Measurements from ENCODE around the gene C16orf96. TPM values are rescaled to one million over a fixed set of nuclear protein-coding genes. Genes with fewer than 3 reads are reported as not detected.

The C16orf96 gene
- total and polyA plus RNA-seq, 7 donors, result 0.04 to 0.32 (median 0.06) TPM; not detected in 3

DNA sequence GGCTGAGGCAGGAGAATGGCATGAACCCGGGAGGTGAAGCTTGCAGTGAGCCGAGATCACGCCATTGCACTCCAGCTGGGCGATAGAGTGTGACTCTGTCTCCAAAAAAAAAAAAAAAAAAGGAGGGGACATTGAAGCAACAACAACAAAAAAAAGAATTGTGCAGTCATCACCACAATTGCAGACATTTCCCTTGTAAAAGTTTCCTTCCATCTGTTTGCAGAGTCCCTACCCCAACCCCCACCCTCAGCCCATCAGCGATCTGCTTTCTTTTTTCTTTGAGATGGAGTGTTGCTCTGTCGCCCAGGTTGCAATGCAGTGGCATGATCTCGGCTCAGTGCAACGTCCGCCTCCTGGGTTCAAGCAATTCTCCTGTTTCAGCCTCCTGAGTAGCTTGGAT lies 72.1 kb downstream of the C16orf96 start:
- intact Hi-C loops (cut with DNase I), result no loop called here
- ATAC-seq (no peak), DNase-seq (no peak)
- TF ChIP-seq, protein P1, sequence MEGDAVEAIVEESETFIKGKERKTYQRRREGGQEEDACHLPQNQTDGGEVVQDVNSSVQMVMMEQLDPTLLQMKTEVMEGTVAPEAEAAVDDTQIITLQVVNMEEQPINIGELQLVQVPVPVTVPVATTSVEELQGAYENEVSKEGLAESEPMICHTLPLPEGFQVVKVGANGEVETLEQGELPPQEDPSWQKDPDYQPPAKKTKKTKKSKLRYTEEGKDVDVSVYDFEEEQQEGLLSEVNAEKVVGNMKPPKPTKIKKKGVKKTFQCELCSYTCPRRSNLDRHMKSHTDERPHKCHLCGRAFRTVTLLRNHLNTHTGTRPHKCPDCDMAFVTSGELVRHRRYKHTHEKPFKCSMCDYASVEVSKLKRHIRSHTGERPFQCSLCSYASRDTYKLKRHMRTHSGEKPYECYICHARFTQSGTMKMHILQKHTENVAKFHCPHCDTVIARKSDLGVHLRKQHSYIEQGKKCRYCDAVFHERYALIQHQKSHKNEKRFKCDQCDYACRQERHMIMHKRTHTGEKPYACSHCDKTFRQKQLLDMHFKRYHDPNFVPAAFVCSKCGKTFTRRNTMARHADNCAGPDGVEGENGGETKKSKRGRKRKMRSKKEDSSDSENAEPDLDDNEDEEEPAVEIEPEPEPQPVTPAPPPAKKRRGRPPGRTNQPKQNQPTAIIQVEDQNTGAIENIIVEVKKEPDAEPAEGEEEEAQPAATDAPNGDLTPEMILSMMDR (IDR thresholded peaks at IDR 0.05), result no peak
- H3K9me3 ChIP-seq, result peaks cover 8% of the 10 kb centered on the region
- H3K4me1 ChIP-seq, result peaks cover 18% of the 10 kb centered on the region
- H3K36me3 ChIP-seq (ENCODE audit: insufficient read depth in 1 of 2, low read depth in 1 of 2), result peaks cover 0 to 3% of the 10 kb centered on the region in 2 donors
- WGBS, 3 donors, result 91 to 94% (median 93%) methylated on average over 9 of the region's 9 CpGs
- H3K4me3 ChIP-seq, result no peak overlapping the region
- H3K27ac ChIP-seq, result no peak overlapping the region
- no peaks in the 10 kb centered on the region for H3K27me3 ChIP-seq (ENCODE audit: insufficient read depth in 3 of 3, low read length in 2 of 3)

DNA sequence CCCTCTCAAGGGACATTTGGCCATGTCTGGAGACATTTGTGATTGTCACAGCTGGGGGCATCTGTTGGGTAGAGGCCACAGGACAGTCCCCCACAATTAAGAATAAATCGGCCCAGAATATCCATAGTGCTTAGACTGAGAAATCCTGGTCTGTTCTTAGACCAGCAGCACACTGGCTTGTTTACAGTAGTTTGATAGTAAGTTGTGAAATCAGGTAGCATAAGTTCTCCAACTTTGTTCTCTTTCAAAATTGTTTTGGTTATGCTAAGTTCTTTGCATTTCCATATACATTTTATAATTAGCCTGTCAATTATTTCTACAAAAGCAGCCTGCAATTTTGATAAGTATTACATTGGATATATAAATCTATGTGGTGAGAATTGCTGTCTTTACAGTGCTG lies 75.3 kb downstream of the C16orf96 start:
- Histone ChIP-seq H3K4me1 (peaks cover 5% of the 10 kb centered on the region), H3K27ac (no peak overlapping the region), H3K36me3 (ENCODE audit: insufficient read depth in 1 of 2, low read depth in 1 of 2) (peaks cover 3 to 15% of the 10 kb centered on the region in 2 donors), H3K27me3 (ENCODE audit: insufficient read depth in 3 of 3, low read length in 2 of 3) (no peaks in the 10 kb centered on the region), H3K9me3 (peaks cover 8% of the 10 kb centered on the region), H3K4me3 (no peak overlapping the region)
- ATAC-seq (no peak), DNase-seq (no peak)
- WGBS, 3 donors, result 93 to 97% (median 96%) methylated on average over 1 of the region's 1 CpG
- TF ChIP-seq, protein P1 (IDR thresholded peaks at IDR 0.05), result no peak
- intact Hi-C loops (cut with DNase I), result no loop called here

DNA sequence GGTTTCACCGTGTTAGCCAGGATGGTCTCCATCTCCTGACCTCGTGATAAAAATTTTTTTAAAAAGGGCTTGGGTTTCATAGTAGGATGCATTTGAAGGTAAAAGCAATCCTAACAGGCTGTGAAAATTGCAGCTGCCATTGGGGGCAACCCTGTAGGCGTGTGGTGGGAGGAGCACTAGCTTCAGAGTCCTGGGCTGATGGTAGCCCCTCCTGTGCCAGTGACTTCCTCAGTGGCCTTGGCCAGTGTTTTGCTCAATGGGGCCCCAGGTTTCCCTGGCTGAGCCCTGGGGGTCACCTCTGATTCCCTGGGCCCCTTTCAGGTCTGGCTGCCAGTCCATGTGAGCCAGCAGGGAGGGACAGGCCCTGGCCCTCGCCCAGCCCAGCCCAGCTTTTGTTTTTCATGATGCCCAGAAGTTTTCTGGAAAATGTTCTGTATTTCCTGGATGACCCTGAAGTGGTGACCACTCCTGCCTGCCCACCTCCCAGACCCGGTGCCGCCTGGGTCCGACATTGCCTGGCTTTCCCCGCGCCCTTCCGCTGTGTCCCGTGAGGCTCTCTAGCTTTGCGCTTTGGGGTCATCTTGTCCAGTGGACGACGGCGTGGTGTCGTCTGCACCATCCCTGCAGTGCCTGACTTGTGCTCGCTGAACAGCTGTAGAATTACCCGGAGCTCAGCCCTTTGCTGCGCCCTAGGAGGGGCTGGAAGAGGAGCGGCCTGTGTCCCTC lies 77.9 kb downstream of the C16orf96 start:
- TF ChIP-seq, protein P1 (IDR thresholded peaks at IDR 0.05), result no peak
- WGBS, 3 donors, result 84 to 90% (median 89%) methylated on average over 20 of the region's 20 CpGs
- Histone ChIP-seq H3K27me3 (ENCODE audit: insufficient read depth in 3 of 3, low read length in 2 of 3) (no peaks in the 10 kb centered on the region), H3K4me3 (no peak overlapping the region), H3K36me3 (ENCODE audit: insufficient read depth in 1 of 2, low read depth in 1 of 2) (peaks cover 3 to 15% of the 10 kb centered on the region in 2 donors), H3K4me1 (peaks cover 9% of the 10 kb centered on the region), H3K9me3 (peaks cover 8% of the 10 kb centered on the region), H3K27ac (no peak overlapping the region)
- DNase-seq (no peak), ATAC-seq (no peak)
- intact Hi-C loops (cut with DNase I), result no loop called here

DNA sequence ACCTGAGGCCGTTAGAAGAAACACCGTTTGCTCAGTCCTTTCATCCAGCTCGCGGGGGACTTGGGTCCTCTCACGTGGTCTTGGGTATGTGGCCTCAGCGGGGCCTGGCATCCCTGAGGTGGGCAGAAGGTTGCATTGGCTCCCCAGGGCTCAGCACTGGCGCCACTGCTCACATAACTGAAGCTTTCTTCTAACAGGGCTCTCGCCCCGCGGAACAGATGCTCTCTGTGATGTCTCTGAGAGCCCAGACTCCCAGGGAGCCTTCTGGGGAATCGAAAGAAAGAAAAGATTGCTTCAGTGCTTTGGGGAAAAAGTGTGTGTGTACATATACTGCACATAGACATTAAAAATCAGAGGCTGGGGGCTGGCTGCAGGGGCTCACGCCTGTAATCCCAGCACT lies 78.6 kb downstream of the C16orf96 start:
- intact Hi-C loops (cut with DNase I), result no loop called here
- ATAC-seq, result no peak
- H3K27me3 ChIP-seq (ENCODE audit: insufficient read depth in 3 of 3, low read length in 2 of 3), result no peaks in the 10 kb centered on the region
- peaks cover 8% of the 10 kb centered on the region for H3K9me3 ChIP-seq
- H3K27ac ChIP-seq, result no peak overlapping the region
- H3K36me3 ChIP-seq (ENCODE audit: insufficient read depth in 1 of 2, low read depth in 1 of 2), result peaks cover 3 to 15% of the 10 kb centered on the region in 2 donors
- peaks cover 9% of the 10 kb centered on the region for H3K4me1 ChIP-seq
- TF ChIP-seq, protein P1 (IDR thresholded peaks at IDR 0.05), result no peak
- no peak for DNase-seq
- no peak overlapping the region for H3K4me3 ChIP-seq
- 90 to 95% (median 93%) methylated on average over 12 of the region's 12 CpGs for WGBS, 3 donors

DNA sequence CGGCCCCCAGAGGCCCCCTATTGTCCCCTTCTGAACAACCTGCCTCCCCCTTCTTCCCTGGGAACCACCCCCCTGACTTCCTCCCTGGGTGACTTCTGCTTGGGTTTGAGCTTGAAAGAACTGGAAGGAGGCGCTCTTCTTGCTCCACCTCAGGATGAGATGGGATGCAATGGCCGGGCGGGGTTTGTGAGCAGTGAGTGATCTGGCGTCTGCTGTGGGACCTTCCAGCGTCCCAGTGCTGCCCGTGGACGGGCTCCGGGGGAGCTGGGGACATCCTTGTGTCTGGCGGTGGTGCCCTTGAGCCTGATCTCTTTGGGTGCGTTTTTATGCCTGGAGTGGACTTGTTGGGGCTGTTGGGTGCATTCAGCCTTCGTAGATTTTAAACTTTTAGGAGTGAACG lies 80.1 kb downstream of the C16orf96 start:
- Histone ChIP-seq H3K36me3 (ENCODE audit: insufficient read depth in 1 of 2, low read depth in 1 of 2) (peaks cover 3 to 19% of the 10 kb centered on the region in 2 donors), H3K9me3 (peaks cover 6% of the 10 kb centered on the region), H3K4me1 (peaks cover 9% of the 10 kb centered on the region), H3K4me3 (no peak overlapping the region), H3K27ac (no peak overlapping the region), H3K27me3 (ENCODE audit: insufficient read depth in 3 of 3, low read length in 2 of 3) (no peaks in the 10 kb centered on the region)
- intact Hi-C loops (cut with DNase I), result no loop called here
- TF ChIP-seq, protein P1 (IDR thresholded peaks at IDR 0.05), result no peak
- WGBS, 3 donors, result 90 to 93% (median 92%) methylated on average over 13 of the region's 13 CpGs
- DNase-seq (no peak), ATAC-seq (no peak)

All from psoas muscle (tissue), 8 donors.